Hepatocyte (in vitro differentiated cells): ENCODE measurements around the gene CAD. TPM values are rescaled to one million over a fixed set of nuclear protein-coding genes. Genes with fewer than 3 reads are reported as not detected.

Experiments used
- DNase-seq: peaks from one replicate; pipeline ENCODE4 v3.0.0-alpha.2; 2016; ENCODE audit warnings: low spot score
- H2AFZ ChIP-seq: fragments of 200-600 bp; sonication (generic); 2 replicates; pipeline ENCODE4 v1.6.0; 2016; ENCODE audit warnings: antibody characterized with exemption, mild to moderate bottlenecking
- H3K27ac ChIP-seq: fragments of 200-600 bp; sonication (generic); 2 replicates; pipeline ENCODE4 v1.5.1; 2016; ENCODE audit warnings: mild to moderate bottlenecking
- H3K27me3 ChIP-seq: fragments of 200-600 bp; sonication (generic); 2 replicates; pipeline ENCODE4 v1.6.1; 2016
- H3K36me3 ChIP-seq: fragments of 200-600 bp; sonication (generic); replicated peaks from 2 replicates; pipeline ENCODE4 v1.5.1; 2016; ENCODE audit warnings: low read depth; ENCODE audit not compliant: insufficient read depth
- H3K4me1 ChIP-seq: fragments of 200-600 bp; sonication (generic); 2 replicates; pipeline ENCODE4 v1.5.1; 2016; ENCODE audit warnings: mild to moderate bottlenecking, moderate library complexity; ENCODE audit not compliant: insufficient read depth
- H3K4me2 ChIP-seq: fragments of 200-600 bp; sonication (generic); 2 replicates; pipeline ENCODE4 v1.6.0; 2016
- H3K4me3 ChIP-seq: fragments of 200-600 bp; sonication (generic); 2 replicates; pipeline ENCODE4 v1.5.1; 2016; ENCODE audit warnings: mild to moderate bottlenecking
- H3K79me2 ChIP-seq: fragments of 200-600 bp; sonication (generic); 2 replicates; pipeline ENCODE4 v1.6.0; 2017; ENCODE audit warnings: mild to moderate bottlenecking
- H3K9me2 ChIP-seq: fragments of 200-600 bp; sonication (generic); replicated peaks from 2 replicates; pipeline ENCODE4 v1.6.0; 2017; ENCODE audit warnings: mild to moderate bottlenecking; ENCODE audit not compliant: insufficient read depth
- H3K9me3 ChIP-seq: fragments of 200-600 bp; sonication (generic); 2 replicates; pipeline ENCODE4 v1.5.1; 2016; ENCODE audit warnings: low read depth, mild to moderate bottlenecking
- H4K20me1 ChIP-seq: fragments of 200-600 bp; sonication (generic); 2 replicates; pipeline ENCODE4 v1.6.0; 2016; ENCODE audit warnings: mild to moderate bottlenecking; ENCODE audit not compliant: insufficient read depth, poor library complexity, severe bottlenecking
- CTCF ChIP-seq: fragments of 200-600 bp; sonication (generic); IDR thresholded peaks from 2 replicates; pipeline ENCODE4 v1.5.1; 2016; ENCODE audit warnings: antibody characterized with exemption, mild to moderate bottlenecking; ENCODE audit not compliant: poor library complexity
- EZH2 ChIP-seq: fragments of 200-600 bp; sonication (generic); IDR thresholded peaks from 2 replicates; pipeline ENCODE4 v1.6.1; 2016; ENCODE audit warnings: antibody characterized with exemption, mild to moderate bottlenecking, borderline replicate concordance
- EZH2phosphoT487 ChIP-seq: fragments of 200-600 bp; sonication (generic); IDR thresholded peaks from one replicate; pipeline ENCODE4 v1.6.1; 2018; ENCODE audit warnings: antibody characterized with exemption, mild to moderate bottlenecking, low read depth, moderate library complexity; ENCODE audit not compliant: unreplicated experiment, severe bottlenecking
- WGBS: methylation state at CpG from one replicate; pipeline ENCODE4 v1.1.6; 2016; ENCODE audit warnings: low lambda C conversion rate; ENCODE audit errors: missing lambda C conversion rate; 5-methylcytosine and 5-hydroxymethylcytosine counted together
- polyA plus RNA-seq: library from polyadenylated mRNA; unstranded; fragments of >200 nt; fragmentation: Nextera tagmentation; extraction: Ambion mirVana; gene quantifications from 2 replicates; pipeline ENCODE4 v1.2.1, GENCODE V29; 2016
- total RNA-seq: library from RNA; depleted of rRNA; stranded (reverse); fragments of >200 nt; gene quantifications from 2 replicates; pipeline ENCODE4 v1.2.3, GENCODE V29; 2014

CAD gene
- total and polyA plus RNA-seq, 2 experiments from 2014 or later = 16.6 to 20.7 TPM

- Histone ChIP-seq H4K20me1 (no peaks in the 10 kb centered on the region), H3K36me3 (no peaks in the 10 kb centered on the region), H3K27ac (no peak overlapping the region), H3K9me3 (no peaks in the 10 kb centered on the region), H3K27me3 (peaks cover 10% of the 10 kb centered on the region), H2AFZ (no peak overlapping the region), H3K4me3 (no peak overlapping the region), H3K4me2 (no peak overlapping the region), H3K9me2 (no peaks in the 10 kb centered on the region), H3K4me1 (no peaks in the 10 kb centered on the region), H3K79me2 (no peaks in the 10 kb centered on the region)
- TF ChIP-seq CTCF (no peak), EZH2 (no peak), EZH2phosphoT487 (no peak)
- WGBS = 80% methylated on average over 1 of the region's 1 CpG
- no peak for DNase-seq
These were observed 67.8 kb downstream of the CAD start for GRCh38 chr2:27284996-27285395.

- Histone ChIP-seq H3K9me2 (no peaks in the 10 kb centered on the region), H4K20me1 (no peaks in the 10 kb centered on the region), H2AFZ (no peak overlapping the region), H3K4me2 (no peak overlapping the region), H3K4me1 (no peaks in the 10 kb centered on the region), H3K27me3 (peaks cover 10% of the 10 kb centered on the region), H3K27ac (no peak overlapping the region), H3K9me3 (no peaks in the 10 kb centered on the region), H3K79me2 (no peaks in the 10 kb centered on the region), H3K4me3 (no peak overlapping the region), H3K36me3 (no peaks in the 10 kb centered on the region)
- TF ChIP-seq EZH2 (no peak), CTCF (no peak), EZH2phosphoT487 (no peak)
- no peak for DNase-seq
- 88% methylated on average over 6 of the region's 6 CpGs for WGBS
These were observed 68.3 kb downstream of the CAD start for GRCh38 chr2:27285481-27285880.

DNA sequence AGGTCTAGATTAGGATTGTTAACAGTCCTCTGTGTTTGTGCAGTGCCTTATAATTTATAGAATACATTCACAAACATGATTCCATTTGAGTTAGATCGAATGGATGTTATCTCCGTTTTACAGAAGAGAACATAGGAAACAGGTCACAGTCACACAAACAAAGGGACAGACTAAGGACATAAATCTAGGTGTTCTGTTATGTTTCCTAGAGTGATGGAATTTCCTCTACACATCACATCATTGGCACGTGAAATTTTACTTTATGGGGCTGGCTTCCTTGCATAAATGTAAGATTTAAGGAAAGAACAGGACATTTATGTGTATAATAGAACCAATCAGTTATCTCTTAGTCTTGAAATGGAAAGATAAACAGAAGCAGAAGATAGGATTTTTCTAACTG is 71.4 kb downstream of the CAD start:
- 70% methylated on average over 3 of the region's 3 CpGs for WGBS
- peaks cover 1% of the 10 kb centered on the region for H3K4me1 ChIP-seq
- no peaks in the 10 kb centered on the region for H3K9me3 ChIP-seq
- peaks cover 12% of the 10 kb centered on the region for H3K27me3 ChIP-seq
- H3K36me3 ChIP-seq = no peaks in the 10 kb centered on the region
- H3K4me2 ChIP-seq = no peak overlapping the region
- no peak overlapping the region for H3K27ac ChIP-seq
- TF ChIP-seq EZH2phosphoT487 (no peak), EZH2 (no peak), CTCF (no peak)
- no peak overlapping the region for H2AFZ ChIP-seq
- no peaks in the 10 kb centered on the region for H3K79me2 ChIP-seq
- no peak overlapping the region for H3K4me3 ChIP-seq
- H3K9me2 ChIP-seq = no peaks in the 10 kb centered on the region
- no peaks in the 10 kb centered on the region for H4K20me1 ChIP-seq
- DNase-seq = no peak

GRCh38 chr2:27290549-27290948 is 73.4 kb downstream of the CAD start:
- H3K9me3 ChIP-seq = no peaks in the 10 kb centered on the region
- H3K36me3 ChIP-seq = no peaks in the 10 kb centered on the region
- WGBS = 96% methylated on average over 5 of the region's 5 CpGs
- TF ChIP-seq CTCF (no peak), EZH2phosphoT487 (no peak), EZH2 (no peak)
- no peak overlapping the region for H3K4me2 ChIP-seq
- H3K4me1 ChIP-seq = peaks cover 4% of the 10 kb centered on the region
- H3K9me2 ChIP-seq = no peaks in the 10 kb centered on the region
- H3K79me2 ChIP-seq = no peaks in the 10 kb centered on the region
- peaks cover 12% of the 10 kb centered on the region for H3K27me3 ChIP-seq
- DNase-seq = no peak
- H2AFZ ChIP-seq = no peak overlapping the region
- no peak overlapping the region for H3K27ac ChIP-seq
- no peak overlapping the region for H3K4me3 ChIP-seq
- no peaks in the 10 kb centered on the region for H4K20me1 ChIP-seq
